ENCODE measurements around the gene TMEM247.
"Not testable (repeated sequence)": the region's sequence is repeated elsewhere in the genome, so short reads cannot be mapped to it uniquely, and the experiment has no call there.

The TMEM247 gene

DNA sequence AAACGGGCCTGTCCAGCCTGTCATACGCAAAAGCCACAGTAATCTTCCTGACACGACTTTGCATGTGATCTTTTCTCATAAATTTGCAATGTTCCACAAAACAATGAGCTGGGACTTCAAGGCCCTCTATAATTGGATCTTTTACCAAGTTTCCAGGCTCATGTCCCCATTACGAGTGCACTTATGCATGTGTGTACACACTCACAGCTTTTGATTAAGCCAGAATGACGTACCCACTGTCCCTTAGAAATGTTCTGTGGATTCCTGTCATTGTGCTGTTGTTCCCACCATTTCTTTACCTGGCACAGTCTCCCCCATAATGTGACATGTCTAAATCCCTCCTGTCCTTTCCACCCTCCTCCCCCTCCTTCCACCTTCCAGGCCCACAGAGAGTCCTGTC is 19.7 kb upstream of the TMEM247 start:
- no peak for DNase-seq

DNA sequence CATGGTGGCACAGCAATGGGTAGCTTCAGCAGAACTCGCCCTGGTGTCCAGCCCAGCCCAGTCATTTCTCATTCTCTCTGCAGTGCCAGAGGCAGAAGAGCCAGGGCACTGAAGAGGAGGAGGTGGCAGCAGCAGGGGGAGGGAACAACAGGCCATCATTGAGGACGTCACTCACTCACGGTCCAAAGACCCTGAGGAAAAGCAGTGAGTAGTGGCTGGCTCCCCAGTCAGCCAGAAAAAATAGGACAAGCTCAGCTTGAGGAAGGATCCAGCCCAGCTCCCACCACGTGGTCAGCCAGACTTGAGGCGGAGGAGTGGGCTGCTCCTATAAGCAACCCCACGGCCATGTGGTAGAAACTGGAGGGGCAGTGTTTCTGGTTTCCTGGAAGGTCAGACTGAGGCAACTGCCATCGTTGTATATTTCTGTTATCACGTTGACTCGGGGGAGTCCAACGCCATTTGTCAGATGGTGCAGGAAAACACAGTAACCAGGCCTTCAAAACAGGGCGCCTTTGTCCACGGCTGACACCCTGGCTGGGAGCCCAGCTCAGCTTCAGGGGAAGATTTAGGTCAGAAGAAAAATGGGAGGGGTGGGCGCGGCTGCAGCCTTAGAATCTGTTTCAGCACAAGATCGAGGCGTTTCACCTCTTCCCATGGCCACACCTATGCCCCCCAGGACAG is 19.0 kb upstream of the TMEM247 start:
- DNase-seq, result no peak

DNA sequence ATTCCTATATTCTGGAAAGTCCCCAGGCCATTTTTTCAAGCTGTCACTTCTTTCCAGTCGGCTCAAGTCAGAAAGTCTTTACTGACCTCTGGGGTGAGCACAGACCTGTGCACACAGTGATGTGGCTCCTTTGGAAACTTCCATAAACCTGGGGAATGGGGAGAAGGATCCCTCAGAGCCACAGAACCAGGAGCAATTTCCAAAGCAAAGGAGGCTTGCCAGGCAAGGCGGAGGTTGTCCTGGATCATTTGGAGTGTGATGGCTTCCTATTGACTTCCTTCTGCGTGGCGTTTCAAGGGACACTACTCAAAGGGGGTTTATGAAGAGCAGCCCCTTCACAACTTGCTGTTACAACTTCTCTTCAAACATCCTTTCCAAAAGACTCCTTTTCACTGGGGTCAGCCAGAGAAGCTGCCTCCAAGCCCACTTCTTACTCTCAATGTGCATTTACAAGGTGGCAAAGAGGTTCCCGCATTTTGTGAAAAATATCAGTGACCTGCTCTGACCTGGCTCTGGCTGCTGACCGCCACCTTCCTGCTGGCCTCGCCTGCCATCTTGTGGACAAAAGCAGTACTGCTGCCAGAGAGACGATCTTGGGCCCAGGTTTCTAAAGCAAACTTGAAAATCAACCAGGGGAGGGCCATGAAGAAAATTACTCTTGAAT is 18.2 kb upstream of the TMEM247 start:
- DNase-seq, result peak; percentile 77

- peak; percentile 94 for DNase-seq
Measured at GRCh38 chr2:46461709-46462171, 17.6 kb upstream of the TMEM247 start.

- DNase-seq, result no peak
Measured at GRCh38 chr2:46462936-46463335, 16.4 kb upstream of the TMEM247 start.

GRCh38 chr2:46469116-46469515 is 10.2 kb upstream of the TMEM247 start:
- no peak for DNase-seq

DNA sequence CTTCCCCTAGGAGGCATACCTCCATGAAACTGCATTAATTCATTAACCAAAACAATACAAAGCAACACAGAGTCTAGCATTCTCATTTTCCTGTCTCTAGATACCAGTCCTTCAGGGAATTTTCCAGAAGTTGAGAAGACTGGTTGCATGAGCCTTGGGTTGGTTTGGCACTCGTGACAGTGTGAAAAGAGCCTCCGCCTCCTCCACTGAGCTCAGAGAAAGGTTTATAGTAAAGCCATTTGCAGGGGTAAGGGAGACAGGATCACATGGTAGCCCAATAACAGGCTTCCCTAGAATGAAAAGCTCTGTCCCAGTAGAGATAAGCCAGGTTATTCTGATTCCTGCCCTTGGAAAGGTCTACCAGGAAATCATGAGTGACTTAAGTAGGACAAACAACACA is 9.7 kb upstream of the TMEM247 start:
- no peak for DNase-seq

DNA sequence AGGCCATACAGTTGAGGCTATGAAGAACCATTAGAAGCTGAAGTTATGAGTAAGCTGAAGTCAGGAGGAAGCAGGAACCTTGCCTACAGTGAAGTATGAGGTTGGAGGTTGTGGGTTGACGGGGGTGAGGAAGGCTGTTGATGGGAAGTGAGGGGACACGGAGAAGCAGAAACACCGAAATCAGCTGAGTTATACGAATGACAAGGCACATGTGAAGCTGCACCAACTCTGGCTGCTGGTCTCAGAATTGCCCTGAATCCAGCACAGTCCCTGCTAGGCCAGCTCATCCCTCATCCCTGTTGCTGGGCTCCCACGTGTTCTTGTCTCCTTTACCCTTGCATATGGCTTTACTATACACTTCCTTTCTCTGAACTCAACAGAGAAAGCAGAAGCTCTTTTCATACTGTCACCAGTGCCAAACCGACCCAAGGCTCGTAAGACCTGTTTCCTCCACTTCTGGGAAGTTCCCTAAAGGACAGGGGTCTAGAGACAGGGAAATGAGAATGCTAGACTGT is 9.2 kb upstream of the TMEM247 start:
- peak; percentile 93 for DNase-seq

- peak; percentile 14 for DNase-seq
Measured at GRCh38 chr2:46471019-46471583, 8.3 kb upstream of the TMEM247 start.

DNA sequence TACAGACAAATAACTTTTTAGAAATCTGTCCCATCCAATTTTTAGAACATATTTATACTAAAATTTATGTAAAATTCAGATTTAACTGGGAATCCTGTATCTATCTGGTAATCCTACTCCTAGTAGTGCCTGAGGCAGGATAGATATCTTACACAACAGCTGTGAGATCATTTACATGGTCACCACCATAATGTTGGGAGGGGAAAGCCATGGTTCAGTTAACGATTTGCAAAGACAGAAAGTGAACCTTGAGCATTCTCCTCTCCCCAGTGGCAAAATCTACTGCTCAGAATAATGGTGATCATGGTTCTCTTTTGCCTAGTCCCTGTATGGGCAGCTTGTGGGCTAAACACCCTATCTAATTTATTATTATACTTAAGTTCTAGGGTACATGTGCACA is 7.7 kb upstream of the TMEM247 start:
- DNase-seq, result peak; percentile 41

GRCh38 chr2:46472165-46472564 is 7.2 kb upstream of the TMEM247 start:
- DNase-seq, result not testable (repeated sequence)

DNA sequence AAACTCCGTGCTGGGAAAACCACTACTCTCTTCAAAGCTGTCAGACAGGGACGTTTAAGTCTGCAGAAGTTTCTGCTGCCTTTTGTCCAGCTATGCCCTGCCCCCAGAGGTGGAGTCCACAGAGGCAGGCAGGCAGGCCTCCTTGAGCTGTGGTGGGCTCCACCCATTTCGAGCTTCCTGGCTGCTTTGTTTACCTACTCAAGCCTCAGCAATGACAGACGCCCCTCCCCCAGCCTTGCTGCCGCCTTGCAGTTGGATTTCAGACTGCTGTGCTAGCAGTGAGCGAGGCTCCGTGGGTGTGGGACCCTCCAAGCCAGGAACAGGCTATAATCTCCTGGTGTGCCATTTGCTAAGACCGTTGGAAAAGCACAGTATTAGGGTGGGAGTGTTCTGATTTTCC is 1.9 kb upstream of the TMEM247 start:
- not testable (repeated sequence) for DNase-seq

DNA sequence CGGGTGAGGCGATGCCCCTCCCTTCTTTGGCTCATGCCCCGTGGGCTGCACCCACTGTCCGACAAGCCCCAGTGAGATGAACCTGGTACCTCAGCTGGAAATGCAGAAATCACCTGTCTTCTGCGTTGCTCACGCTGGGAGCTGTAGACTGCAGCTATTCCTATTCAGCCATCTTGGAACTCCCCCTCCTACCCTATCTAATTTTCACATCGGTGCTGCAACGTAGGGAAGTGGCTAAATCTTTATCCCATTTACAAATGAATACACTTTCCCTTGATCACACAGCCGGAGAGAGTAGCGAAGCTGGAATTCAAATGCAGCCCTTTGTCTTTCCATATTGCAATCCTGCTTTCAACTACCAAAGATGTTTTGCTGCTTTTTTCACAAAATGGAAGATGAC is 1.4 kb upstream of the TMEM247 start:
- no peak for DNase-seq

- DNase-seq, result no peak
Measured at GRCh38 chr2:46480562-46480961, 1.2 kb downstream of the TMEM247 start.

- peak; percentile 77 for DNase-seq
Measured at GRCh38 chr2:46481198-46482193, 2.1 kb downstream of the TMEM247 start.

DNA sequence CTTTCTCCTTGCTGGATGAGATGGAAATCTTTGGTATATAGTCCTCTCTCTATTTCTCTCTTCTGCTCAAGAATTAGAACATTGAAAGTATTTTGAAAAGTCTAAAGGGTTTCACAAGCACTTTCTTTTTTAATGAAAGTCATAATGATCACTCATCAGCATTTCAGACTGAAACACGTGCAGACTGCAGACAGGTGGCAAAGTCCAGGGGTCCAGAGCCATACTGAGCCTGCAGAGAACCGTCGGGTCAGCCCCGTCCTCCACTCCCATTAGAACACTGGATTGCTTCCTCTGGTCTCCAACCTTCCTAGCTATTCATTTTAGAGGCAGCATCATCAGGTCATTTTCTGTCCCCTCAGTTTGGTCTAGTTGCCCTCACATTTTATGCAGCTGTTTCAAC is 3.1 kb downstream of the TMEM247 start:
- DNase-seq, result no peak

DNA sequence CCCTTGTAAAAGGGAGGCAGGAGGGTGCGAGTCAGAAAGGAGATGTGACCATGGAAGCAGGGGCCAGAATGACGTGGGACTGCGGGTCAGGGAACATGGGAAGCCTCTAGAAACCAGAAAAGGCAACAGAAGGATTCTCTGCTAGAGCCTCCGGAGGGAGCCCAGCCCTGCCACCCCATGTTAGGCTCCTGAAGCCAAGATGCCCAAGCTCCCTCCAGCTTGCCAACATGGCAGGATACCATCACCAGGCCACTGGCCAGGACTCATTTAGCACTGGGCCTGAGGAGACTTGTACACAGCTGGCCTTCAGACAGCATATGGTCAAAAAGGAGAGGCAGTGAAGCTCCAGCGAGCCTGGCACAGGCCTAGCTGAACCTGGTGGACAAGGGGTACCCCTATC is 5.6 kb downstream of the TMEM247 start:
- DNase-seq, result no peak

DNA sequence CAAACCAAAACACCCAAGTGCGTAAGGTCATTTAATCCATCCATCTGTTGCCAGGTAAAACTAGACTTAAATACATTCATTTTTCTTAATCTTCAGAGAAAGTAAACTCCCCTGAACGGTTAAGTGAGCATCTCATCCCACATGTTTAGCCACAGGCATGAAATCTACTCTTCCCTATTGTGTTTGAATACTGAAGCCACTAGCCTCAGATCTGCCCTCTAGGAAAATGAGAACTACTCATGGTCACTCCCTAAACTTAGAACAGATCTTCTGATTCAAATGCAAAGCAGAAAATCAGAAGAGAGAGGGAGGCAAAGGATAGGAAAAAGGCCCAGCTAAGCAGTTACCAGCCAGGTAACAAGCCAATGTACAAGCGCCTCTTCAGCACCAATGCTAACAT is 7.1 kb downstream of the TMEM247 start:
- DNase-seq, result no peak

DNA sequence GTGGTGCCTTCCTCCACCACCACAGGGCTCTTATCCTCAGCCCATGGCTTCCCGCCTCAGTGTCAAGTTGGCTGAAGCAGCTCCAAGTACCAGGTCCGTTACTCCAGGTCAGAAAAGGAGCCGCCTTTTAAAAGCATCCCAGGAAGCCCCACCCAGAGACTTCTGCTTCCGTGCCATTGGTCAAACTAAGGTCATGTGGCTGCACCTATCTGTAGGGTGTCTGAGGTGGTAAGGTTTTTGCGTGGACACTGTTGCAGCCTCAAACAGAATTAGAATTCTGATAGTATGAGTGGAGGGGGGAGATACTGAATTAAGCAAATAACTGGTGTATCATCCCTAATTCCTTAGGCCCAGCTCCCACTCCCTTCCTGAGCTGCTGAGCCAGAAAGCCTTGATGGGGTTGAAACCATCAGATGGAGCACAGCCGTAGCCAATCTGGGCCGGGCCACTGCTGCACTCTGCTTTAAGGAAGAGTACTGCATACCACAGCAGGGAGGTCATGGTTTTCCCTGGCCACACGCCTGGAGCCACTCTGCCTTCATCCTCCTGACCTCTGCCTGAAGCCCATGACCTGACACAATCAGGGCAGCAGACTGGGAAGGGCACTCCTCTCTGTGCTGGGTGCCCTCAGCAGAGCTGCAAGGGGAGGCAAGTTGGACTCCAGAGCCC is 8.4 kb downstream of the TMEM247 start:
- DNase-seq, result no peak

DNA sequence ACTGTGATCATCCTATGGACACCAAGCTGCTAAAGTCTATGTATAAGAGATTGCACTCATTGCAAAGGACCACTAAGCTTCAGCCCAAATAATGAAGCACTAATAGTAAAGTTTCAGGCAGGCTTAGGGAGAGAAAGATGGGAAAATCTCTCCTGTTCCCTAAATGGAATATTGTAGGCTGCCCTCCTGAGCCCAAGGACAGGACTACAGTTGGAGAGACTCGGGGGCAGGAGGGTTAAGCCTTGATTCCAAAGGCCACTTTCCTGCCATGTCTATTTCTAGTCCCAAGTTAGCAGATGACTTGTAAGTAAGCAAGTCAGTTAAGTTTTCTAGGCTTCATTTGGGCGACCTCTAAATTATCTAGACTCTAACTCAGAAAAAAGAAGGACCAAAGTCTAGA is 9.0 kb downstream of the TMEM247 start:
- DNase-seq, result no peak

DNA sequence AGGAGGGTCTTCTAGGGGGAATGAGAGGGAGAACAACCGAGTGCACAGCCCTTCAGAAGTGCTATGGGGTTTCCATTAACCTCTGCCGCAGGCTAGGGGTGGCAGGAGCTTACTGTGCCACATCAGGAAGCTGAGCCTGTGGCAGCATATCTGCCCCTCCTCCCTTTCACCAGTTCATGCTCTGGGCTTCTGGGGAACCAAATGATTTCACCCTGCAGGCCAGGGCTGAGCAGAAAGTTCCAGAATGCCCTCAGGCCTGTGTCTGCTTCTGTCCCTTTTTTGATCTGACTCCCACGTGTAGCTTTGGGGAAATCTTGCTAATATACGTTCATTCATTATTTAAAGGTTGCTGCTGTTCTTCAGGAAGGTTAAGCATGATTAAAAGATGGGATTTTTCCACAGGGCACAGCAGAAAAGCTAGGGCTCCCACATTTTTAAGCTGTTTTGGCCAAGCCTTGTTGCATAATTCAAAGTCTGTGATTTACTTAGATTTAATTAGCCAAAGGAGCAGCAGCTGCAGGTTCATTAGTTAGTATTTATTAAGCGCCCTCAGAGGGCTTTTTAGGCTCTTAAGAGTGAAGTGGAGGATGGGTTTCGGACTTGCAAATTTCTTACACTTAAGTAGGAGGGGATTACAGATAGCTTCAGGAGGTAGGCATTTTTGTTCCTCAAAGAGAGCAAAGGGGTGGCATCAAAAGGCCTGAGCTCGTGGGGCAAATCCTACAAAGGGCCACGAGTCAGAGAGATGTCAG is 10.2 kb downstream of the TMEM247 start:
- peak; percentile 57 for DNase-seq
